Activated T-cell treated with anti-CD3 and anti-CD28 coated beads for 4 hours (primary cell): Measurements from ENCODE around the gene MARCHF10.
"Not testable (repeated sequence)": the region's sequence is repeated elsewhere in the genome, so short reads cannot be mapped to it uniquely, and the experiment has no call there.

Experiments
- DNase-seq: peaks from one replicate; pipeline ENCODE4 v3.0.0-alpha.2; 2020

The MARCHF10 gene

DNA sequence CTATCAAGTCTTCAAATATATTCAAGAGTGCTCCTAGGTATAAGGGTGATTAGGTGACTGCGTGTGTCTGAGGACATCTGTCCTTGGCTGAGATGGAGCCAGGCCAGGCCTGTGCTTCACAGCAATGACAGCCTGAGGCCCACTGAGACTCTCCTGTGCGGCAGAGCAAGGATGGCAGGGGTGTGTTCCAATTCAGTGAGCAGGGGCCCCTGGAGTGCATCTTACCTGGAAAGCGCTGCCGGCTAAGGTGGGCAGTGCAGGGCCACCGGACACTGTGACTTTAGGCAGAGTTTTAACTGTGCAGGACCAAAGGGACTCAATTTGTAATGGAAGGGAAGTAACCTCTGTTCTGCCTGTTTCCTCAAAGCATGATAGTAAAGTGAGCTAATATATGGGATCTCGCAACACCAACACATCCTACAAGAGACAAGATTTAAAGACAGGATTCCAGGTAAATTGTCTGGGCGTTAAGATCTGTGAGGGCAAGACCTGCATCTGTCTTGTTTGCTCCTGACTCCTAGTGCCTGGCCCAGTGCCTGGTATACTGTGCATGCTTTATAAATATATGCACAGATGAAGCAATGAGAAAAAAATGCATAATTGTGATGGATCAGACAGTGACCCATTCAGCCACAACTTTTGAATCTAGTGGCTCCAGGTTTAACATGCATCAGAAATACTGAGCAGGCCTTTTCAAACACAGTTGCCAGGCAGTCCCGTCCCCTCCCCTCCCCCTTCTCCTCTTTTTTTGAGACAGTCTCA is 93.9 kb downstream of the MARCHF10 start:
- no peak for DNase-seq

DNA sequence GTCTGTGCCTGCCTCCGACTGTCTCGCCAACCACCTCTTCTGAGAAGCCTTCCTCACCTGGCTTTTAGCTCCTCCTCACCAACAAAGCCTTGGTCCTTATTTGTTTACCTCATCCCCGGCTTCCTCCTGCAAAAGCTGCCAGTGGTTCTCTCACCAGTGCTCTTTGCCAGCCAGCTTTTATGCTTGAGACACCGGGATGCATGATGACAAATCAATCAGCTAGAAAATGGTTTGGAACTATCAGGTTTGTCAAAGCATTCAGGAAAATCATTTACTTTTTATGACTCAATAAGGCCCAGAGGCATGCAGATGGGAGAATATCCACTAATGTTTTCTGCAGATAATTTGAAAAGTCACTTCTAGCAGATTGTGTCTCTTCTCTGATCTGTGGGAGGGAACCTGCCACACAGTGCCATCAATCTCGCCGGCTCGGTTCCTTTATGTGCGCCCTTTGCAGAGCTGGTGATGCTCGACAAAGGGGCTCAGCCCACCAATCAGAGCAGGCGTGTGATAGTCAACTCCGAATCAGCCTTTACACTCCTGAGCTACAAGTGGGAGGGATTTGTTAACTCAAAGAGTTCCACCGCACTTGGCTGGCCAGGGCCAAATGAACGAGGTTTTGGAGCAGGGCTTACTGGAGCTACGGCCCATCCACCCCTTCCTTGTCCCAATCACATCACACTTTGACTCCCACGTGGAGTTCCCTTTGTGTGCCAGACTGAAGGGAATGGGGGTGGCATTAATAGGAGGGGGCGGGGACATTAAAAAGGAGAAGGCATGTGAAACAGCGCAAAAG is 94.8 kb downstream of the MARCHF10 start:
- DNase-seq = no peak

DNA sequence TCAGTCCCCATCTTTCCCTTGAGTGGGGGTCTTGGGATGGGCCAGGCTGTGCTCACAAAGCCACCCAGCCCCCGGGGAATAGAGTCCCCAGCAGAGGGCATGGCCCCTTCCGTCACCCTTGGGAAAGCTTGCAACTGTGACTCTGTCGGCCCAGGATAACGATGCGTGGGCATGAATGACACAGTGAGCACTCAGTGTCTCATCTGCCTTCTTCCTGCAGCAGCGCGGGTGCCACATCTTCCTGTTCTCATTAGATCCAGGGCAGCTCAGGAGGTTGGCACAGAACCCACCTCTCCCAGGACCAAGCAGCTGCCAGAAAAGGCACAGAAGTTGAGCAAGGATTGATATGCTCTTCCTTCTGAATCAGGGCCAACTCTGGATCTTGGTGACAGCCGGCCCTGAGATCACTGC is 95.9 kb downstream of the MARCHF10 start:
- DNase-seq = no peak

DNA sequence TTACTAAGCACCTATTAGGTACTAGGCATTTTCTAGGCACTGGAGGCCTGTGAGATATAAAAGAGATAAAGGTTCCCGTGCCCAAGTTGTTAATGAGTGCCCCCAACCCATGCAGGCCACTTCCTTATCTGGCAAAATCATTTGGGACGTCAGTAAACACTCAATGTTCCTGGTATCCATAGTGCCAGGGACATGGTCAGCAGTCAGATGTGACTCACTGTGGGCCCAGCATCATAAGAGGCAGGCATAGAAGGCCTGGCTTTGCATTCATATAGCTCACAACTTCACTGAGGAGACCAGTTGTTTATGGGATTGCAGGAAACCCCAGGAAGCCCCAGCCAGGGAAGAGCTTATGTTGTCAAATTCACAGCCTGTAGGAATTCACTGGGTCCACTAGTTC is 99.5 kb downstream of the MARCHF10 start:
- no peak for DNase-seq

DNA sequence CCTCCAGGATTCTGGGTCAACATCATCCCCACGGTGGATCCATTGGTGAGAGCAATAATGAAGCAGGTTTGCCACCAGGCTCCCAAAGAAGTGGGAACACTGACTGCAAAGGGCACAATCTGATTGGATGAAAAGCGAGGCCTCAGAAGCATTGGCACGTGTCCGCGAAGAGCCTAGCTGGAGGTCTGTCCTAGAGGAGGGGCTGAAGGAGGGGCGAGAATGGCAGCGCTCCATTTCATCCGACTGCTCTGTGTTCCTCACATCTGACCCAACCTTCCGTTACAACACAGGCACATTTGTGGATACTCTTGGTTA is 100.7 kb downstream of the MARCHF10 start:
- no peak for DNase-seq

DNA sequence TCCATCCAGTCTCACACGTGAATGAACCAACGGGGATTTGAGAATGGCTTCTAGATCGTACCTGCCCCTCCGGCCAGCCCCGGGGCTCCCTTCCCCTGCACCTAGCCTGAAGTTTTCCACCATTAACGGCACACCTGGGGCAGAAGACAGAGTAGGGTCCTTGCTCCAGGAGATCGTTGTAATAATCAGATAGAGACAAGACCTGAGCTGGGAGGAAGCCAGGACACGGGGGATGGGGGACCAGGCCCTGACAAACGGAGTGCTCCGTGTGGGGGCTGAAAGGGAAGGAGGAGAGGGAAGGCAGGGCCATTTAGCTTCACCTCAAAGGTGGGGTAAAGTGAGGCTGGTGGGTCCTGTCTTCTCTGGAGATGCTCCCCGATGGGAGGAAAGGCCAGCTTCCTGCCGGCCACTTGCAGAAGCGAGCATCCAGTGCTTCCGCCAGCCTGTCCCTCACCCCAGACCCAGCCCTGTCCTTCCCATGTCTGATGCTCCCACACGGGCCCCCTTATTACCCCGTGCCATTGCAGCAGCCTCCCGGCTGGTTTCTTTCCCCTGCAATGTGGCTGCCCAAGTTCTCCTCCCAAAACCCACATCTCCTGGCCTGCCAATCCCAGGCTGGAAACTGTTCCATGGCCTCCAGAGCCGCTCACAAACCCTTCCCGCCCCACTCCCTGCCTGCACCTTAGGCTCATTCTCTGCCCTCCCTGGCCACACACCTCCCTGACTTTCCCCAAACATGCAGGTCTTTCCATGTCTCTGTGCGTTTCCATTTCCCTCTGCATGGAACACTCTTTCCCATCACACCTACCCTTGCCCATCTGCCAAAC is 101.3 kb downstream of the MARCHF10 start:
- no peak for DNase-seq

DNA sequence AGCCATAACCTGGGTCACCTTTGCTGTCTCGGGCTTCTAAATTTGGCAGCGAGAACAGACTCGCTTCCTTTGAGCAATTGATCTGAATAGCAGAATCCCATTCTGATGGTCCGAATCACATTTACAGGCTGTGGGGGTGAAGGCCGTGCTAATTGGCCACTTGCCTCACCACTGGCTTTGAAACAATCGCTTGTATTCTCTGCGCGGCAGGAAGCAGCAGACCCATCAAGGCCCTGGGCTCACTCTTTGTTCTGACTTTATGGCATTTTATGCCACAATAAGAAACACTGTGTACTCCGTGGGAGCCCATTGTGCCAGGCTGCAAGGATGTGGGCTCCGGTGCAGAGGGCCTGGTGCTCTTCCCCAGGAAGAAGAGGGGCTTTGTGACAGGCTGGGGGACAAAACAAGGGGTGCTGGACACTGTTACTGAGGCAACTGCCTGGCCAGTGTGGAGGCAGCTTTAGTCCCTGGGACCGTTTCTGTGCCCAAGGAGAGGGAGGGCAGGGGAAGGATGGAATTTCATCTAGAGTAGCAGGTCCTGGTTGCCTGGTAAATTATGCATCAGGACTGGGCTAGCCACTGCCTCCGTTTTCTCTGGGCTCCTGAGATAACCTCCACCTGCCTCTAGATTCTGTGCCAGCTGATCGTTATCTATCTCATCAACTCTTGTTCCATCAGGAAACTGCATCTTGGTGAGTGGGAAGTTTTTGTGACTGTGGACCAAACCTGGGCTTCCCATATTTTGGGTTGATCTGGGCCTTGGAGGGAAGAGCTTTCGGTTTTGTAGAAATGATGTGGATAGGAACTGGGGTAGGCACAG is 102.1 kb downstream of the MARCHF10 start:
- DNase-seq = no peak

DNA sequence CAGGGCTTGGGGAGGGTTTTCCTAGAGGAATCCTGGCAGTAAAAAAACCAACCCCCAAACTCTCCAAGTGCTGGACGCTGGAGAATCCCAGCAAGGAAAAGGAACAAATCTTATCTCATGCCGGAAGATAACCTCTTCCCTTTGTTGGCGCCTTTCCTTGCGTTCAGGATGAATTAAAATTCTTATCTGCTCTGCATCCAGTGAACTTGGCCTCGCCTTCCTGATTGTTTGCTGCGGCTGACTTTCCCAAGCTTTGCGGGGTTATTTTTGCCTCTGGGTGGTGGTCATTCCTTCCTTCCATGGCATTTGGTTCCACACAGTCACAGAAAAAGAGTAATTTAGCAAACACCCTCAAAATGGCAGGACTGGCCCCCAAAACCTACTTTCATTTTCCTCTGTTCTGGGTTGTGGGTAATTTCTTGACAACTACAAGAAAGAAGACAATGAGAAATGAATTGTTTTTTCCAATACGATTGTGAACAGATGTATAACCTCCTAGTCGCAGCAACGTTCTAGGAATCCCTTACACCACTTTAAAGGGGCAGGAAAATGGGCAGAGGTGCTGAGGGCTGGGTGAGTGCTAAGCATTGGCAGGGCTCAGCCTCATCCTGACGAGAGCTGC is 102.8 kb downstream of the MARCHF10 start:
- DNase-seq = no peak

DNA sequence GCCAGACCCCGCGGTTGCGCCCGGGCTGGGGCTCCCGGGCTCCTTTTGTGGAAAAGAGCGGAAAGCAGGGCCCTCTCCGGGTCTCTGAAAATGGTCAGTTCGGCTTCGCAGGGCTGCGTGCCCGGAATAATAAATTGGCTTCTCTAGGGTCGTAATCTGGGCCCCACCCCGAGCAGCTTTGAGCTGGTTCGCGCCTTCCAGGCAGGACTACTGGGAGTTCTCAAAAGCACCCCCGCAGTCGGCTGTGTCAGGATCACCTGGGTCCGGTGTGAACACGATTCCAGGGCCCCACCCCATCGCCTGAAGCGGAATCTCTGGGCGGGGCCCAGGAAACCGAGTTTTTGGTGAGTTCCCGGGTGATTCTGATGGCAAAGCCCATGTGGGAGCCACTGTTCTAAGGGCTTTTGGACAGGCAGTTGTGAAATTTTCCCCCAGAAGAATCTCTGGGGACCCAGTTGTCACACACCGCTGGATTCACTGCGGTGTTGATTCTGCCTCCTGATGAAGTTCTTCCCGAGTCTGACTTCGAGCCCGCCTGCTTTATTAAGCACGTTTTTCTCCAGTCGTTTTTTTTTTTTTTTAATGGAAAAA is 103.6 kb downstream of the MARCHF10 start:
- DNase-seq = no peak

DNA sequence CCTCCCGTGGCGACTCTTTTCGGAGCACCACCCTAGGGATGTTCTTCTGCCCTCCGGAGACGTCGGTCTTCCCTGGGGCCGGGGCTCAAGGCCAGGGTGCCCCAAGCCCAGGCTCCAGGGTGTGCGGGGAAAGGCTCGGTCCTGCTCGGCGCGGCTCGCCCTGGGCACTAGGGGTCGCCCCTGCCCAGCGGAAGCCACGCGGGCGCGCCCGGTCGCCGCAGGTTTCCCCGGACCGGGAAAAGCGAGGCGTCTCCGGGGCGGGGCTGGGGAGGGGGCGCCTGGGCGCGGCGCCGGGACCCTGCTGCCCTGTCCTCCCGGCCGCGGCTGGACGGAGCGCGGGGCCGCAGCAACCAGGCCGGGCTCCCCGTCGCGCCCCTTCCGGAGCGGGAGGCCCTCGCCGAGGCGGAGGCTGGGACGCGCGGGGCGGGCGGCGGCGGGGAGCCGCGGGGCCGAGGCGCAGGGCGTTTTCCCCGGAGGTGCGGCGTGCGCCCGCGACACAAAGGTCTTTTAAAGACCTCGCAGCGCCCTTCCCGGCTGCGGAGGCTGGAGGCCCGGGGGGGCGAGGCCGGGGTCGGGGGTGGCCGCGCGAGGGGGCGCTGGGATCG is 104.2 kb downstream of the MARCHF10 start:
- peak; percentile 65 for DNase-seq

DNA sequence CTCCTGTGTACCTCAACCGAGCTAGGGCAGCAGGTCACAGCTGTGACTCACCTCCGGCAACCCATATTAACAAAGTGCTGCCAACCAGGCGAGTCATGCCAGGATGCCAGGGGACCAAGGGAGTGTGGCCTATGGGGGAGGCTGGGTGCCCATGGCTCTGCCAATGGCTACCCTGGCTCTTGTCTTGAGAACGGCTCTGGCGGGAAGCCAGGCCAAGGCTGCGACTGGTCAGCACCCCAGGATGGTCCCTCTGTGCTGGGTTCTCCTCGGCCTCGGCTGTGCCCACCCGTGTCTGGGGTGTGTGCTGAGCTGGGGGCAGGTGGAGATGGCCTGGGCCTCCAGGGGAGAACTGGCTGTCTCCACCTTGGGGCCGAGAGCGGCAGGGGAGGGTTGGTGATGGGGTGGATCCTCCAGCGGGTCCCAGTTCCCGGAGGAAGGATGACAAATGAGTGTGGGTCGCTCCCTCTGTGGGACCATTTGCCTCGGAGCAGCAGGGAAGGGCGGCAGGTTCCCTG is 104.8 kb downstream of the MARCHF10 start:
- DNase-seq = no peak

DNA sequence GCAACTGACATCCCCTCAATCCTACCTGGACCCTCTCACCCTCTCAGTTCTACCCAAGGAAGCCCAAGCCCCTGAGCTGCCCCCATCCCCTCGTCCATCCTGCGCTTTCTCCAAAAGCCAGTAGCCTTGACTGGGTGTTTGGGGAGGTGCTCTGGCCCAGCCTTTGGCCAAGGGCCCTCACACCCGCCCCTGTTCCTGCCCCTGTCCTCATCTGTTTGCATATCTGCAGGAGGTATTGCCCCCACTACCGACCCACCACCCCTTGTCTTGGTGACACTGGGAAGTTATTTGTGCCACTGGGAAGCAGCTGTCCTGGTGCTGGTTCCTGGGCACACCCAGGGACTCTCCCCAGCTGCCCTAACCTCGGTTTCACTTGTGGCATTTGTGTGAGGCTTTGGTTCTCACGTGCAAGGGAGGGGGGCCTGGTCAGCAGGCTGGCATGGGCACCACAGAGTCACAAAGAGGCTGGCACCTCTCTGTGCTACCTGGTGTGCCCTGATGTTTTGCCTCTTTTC is 105.3 kb downstream of the MARCHF10 start:
- no peak for DNase-seq

DNA sequence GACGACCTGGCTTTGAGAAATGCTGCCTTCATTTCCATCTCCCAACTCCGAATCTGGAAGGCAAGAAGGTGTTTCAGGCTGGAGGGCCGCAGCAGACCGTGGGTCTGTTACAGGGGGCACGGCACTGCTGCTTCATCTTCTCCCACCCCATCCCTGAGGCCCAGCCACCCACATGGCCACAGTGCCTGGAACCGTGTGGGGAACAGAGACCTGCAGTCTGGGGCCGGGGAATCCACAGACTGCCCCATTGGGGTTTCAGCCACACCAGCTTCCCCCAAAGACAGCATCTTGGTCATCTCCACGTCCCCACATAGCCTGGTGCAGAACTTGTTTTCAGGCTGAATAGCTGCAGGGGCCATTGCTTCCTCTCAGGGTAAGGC is 106.4 kb downstream of the MARCHF10 start:
- DNase-seq = no peak

DNA sequence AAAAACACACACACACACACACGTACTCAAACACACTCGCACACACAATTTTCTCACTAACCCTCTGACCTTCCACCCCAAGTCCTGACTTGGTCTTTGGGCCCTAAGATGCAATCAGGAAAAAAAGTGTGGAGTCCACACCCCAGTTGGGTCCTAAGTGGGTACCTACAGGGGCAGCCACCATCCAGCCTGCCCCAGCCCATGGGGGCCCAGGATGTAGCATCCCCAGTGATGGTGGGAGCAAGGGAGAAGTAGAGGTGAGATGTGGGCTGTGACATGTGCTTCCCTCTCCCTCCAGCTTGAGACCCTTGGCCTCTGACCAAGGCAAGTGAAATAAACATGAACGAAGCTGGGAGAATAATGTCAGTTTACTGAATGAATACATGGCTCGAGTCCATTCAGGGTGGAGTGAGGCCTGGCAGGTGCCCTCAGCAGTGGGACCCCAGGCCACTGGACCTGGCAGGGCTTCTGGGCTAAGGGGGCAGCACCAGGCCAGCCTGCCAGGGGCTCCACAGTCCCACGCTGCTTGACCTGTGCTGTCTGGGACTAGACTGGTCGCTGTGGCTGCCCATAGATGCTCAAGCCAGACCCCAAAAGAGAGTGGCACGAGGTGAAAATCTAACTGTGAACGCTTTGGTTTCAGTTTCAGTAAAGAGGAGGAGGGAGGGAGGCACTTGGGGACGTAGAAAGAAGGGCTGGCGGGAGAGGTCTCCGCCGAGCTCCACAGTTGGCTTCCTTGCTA is 107.0 kb downstream of the MARCHF10 start:
- no peak for DNase-seq

DNA sequence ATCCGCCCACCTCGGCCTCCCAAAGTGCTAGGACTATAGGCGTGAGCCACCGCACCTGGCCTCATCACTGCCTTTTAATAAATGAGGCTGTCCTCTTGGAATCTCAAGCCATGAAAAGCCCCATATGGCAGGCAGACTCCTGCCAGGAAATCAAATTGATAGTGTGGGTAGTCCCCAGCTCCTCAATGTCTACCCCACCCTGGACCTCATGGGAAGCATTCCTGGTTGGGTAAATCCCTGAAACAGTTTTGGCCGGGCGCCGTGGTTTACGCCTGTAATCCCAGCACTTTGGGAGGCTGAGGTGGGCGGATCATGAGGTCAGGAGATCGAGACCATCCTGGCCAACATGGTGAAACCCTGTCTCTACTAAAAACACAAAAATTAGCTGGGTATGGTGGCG is 109.7 kb downstream of the MARCHF10 start:
- not testable (repeated sequence) for DNase-seq

DNA sequence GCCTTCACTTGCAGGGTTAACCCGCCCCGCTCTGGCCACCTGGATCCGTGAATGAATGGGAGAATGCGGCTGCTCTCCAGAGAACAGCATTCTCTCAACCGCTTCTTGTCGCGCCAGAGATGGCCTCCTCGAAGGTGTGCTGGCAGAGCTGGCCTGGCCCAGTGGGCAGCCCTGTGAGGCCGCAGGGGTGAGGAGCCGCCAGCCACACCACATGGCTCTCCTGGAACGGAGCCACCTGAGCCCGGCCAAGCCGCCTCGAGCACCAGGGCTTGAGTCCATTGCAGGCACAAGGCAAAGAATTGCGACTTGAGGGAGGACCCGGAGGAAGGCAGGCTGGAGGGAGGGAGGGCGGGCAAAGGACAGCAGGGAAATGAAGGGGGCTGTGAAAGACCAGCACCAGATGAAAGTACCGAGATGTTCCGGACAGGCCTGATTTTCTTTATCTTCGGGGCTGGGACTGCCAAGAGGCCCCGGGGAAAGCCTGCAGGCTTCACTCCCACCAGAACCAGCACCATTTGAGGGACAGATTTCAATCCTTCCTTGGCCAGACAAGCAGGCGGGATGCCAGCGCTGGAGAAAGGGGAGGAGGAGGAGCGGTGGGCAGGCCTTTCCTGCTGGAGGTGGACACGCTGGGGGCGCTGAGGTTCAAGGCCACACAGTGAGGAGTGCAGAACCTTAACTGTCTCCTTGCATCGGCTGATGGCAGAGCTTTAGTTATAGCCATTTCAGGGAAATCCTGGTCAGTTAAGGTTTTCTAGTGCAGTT is 111.2 kb downstream of the MARCHF10 start:
- DNase-seq = no peak

DNA sequence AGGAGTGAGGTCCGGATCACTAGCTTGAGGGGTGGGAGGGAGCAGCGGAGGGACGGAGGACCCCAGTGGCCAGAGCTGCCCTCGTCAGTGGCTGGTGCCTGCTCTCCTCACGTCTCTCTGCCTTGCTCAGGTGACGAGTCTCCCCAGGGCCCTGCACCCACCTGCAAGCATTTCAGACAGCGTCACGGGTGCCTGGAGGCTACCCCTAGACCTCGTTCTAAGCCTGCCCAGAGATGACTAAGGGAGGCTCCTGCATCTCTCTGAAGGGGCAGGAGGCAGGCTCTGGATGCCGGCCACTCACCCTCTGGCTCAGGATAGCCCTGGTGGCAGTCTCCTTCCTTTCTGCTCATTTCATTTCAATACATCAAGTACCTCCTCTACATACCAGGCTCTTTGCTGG is 111.9 kb downstream of the MARCHF10 start:
- DNase-seq = no peak

DNA sequence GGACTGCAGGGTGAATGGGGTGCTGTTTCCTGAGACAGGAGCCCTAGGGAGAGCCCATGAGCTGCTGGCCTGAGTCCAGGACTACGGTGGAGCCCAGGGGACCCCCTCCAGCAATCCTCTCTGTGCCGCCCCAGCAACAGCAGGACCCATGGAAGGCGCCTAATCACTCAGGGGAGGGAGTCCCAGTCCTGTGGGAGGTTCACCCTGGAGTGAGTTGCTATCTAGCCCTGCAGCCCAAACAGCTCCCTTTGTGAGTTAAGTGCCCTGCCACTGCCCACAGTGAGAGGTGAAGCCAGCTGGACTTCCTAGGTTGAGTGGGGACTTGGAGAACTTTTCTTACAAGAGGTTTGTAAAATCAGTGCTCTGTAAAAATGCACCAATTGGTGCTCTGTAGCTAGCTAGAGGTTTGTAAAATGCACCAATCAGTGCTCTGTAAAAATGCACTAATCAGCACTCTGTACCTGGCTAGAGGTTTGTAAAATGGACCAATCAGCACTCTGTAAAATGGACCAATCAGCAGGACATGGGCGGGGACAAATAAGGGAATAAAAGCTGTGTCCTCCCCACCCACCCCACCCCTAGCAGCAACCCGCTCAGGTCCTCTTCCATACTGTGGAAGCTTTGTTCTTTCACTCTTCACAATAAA is 112.9 kb downstream of the MARCHF10 start:
- not testable (repeated sequence) for DNase-seq
